IMR-90 (cell line): ENCODE measurements around the gene RGS9BP. TPM values are rescaled to one million over a fixed set of nuclear protein-coding genes. Genes with fewer than 3 reads are reported as not detected.

Experiments used
- ATAC-seq: fragments of 200-7000 bp; cut with Tn5 transposase; 2 replicates; pipeline ENCODE4 v1.9.1; 2020; ENCODE audit warnings: low read depth, mild to moderate bottlenecking, moderate library complexity
- BruUV-seq: library from RNA; stranded (reverse); fragments of 400-500 nt; replicated peaks from 2 replicates; lab custom pipeline; 2021; lab: Mats Ljungman, UMichigan
- CTCF ChIA-PET: fragments of 300-600 bp; formaldehyde crosslinking; extraction: SDS; loops from one replicate; lab custom pipeline; 2021; ENCODE audit warnings: antibody characterized with exemption; lab: Yijun Ruan, JAX
- POLR2A ChIA-PET: fragments of 300-600 bp; sonication (Branson Sonifier 250); formaldehyde crosslinking; loops from one replicate; lab custom pipeline; 2022; ENCODE audit warnings: antibody characterized with exemption; ENCODE audit not compliant: unreplicated experiment; lab: Charles Lee
- DNase-seq: peaks from one replicate; pipeline ENCODE4 v3.0.0; 2013
- H2AFZ ChIP-seq: replicated peaks from 2 replicates; pipeline ENCODE3; 2013; ENCODE audit warnings: low read length, mild to moderate bottlenecking; ENCODE audit not compliant: poor library complexity
- H2AK5ac ChIP-seq: 2 replicates; pipeline ENCODE4 v1.6.1; 2013; ENCODE audit warnings: low read depth, low read length, inconsistent platforms
- H2AK9ac ChIP-seq: replicated peaks from 2 replicates; pipeline ENCODE3; 2013; ENCODE audit warnings: mild to moderate bottlenecking, low read depth, low read length, moderate library complexity; ENCODE audit not compliant: poor library complexity
- H2BK120ac ChIP-seq: 2 replicates; pipeline ENCODE4 v1.6.1; 2013; ENCODE audit warnings: low read depth, low read length, inconsistent platforms
- H2BK15ac ChIP-seq: 3 replicates; pipeline ENCODE4 v1.6.1; 2013; ENCODE audit warnings: low read depth, low read length, inconsistent platforms
- H2BK20ac ChIP-seq: 2 replicates; pipeline ENCODE4 v1.6.1; 2013; ENCODE audit warnings: low read depth, mild to moderate bottlenecking, inconsistent platforms, low read length, moderate library complexity
- H2BK5ac ChIP-seq: 2 replicates; pipeline ENCODE4 v1.6.1; 2013; ENCODE audit warnings: mild to moderate bottlenecking, low read depth, low read length, inconsistent platforms; ENCODE audit not compliant: poor library complexity, severe bottlenecking
- H3K14ac ChIP-seq: replicated peaks from 2 replicates; pipeline ENCODE4 v1.6.1; 2013; ENCODE audit warnings: low read depth, low read length, inconsistent platforms
- H3K18ac ChIP-seq: 2 replicates; pipeline ENCODE4 v1.6.1; 2013; ENCODE audit warnings: low read depth, low read length, control low read depth
- H3K23ac ChIP-seq: 2 replicates; pipeline ENCODE4 v1.6.1; 2013; ENCODE audit warnings: low read depth, low read length, inconsistent platforms
- H3K27ac ChIP-seq: 2 replicates; pipeline ENCODE4 v1.5.1; 2013; ENCODE audit warnings: mild to moderate bottlenecking, control low read depth, low read length; ENCODE audit not compliant: insufficient read depth
- H3K27me3 ChIP-seq: 2 replicates; pipeline ENCODE4 v1.6.1; 2013; ENCODE audit warnings: low read length; ENCODE audit not compliant: control insufficient read depth, insufficient read depth
- H3K36me3 ChIP-seq: 2 replicates; pipeline ENCODE4 v1.6.1; 2013; ENCODE audit warnings: low read length, mixed read lengths; ENCODE audit not compliant: control insufficient read depth, insufficient read depth
- H3K4ac ChIP-seq: 2 replicates; pipeline ENCODE4 v1.6.1; 2013; ENCODE audit warnings: low read depth, low read length, inconsistent platforms
- H3K4me1 ChIP-seq: 2 replicates; pipeline ENCODE4 v1.6.1; 2013; ENCODE audit warnings: low read length, mixed read lengths; ENCODE audit not compliant: control insufficient read depth, insufficient read depth
- H3K4me2 ChIP-seq: 2 replicates; pipeline ENCODE4 v1.6.1; 2013; ENCODE audit warnings: low read depth, mild to moderate bottlenecking, control low read depth, low read length, moderate library complexity
- H3K4me3 ChIP-seq: 2 replicates; pipeline ENCODE4 v1.5.1; 2013; ENCODE audit warnings: low read depth, mild to moderate bottlenecking, control low read depth, low read length, moderate library complexity; ENCODE audit not compliant: insufficient read depth
- H3K56ac ChIP-seq: 2 replicates; pipeline ENCODE4 v1.6.1; 2013; ENCODE audit warnings: low read length, inconsistent platforms; ENCODE audit not compliant: insufficient read depth; ENCODE audit errors: extremely low read depth
- H3K79me1 ChIP-seq, 2 experiments: 2 replicates each; pipeline ENCODE4 v1.6.1; 2013; ENCODE audit warnings: low read length in 2 of 2, inconsistent platforms in 1 of 2, low read depth in 1 of 2
- H3K9ac ChIP-seq: 2 replicates; pipeline ENCODE4 v1.6.1; 2013; ENCODE audit warnings: low read depth, low read length, control low read depth
- H3K9me1 ChIP-seq: 2 replicates; pipeline ENCODE4 v1.6.1; 2013; ENCODE audit warnings: low read length, inconsistent platforms; ENCODE audit not compliant: insufficient read depth
- H3K9me3 ChIP-seq: 2 replicates; pipeline ENCODE4 v1.6.1; 2013; ENCODE audit warnings: low read length; ENCODE audit not compliant: control insufficient read depth, insufficient read depth
- H4K20me1 ChIP-seq: 2 replicates; pipeline ENCODE4 v1.6.1; 2013; ENCODE audit warnings: low read length, inconsistent platforms; ENCODE audit not compliant: insufficient read depth
- H4K5ac ChIP-seq: 2 replicates; pipeline ENCODE4 v1.6.1; 2013; ENCODE audit warnings: mild to moderate bottlenecking, low read depth, low read length, control low read depth
- H4K8ac ChIP-seq, 2 experiments: 2 replicates each; pipeline ENCODE4 v1.6.1; 2013; ENCODE audit warnings: low read depth in 2 of 2, low read length in 2 of 2, control low read depth in 1 of 2, inconsistent platforms in 1 of 2
- H4K91ac ChIP-seq: 2 replicates; pipeline ENCODE4 v1.6.1; 2013; ENCODE audit warnings: low read depth, low read length, inconsistent platforms; ENCODE audit not compliant: insufficient read depth
- CEBPB ChIP-seq: IDR thresholded peaks from 2 replicates; pipeline ENCODE4 v1.6.1; 2012; ENCODE audit warnings: low read depth, low read length, improper control_type of control experiment
- CHD1 ChIP-seq: IDR thresholded peaks from 2 replicates; pipeline ENCODE4 v1.6.1; 2012; ENCODE audit warnings: low read depth, low read length, improper control_type of control experiment
- FOS ChIP-seq: fragments of 150-350 bp; IDR thresholded peaks from 2 replicates; pipeline ENCODE4 v1.6.1; 2016; ENCODE audit warnings: low read depth, low read length
- MAFK ChIP-seq: IDR thresholded peaks from 2 replicates; pipeline ENCODE4 v1.6.1; 2012; ENCODE audit warnings: low read depth, low read length, improper control_type of control experiment
- NFE2L2 ChIP-seq: fragments of 150-350 bp; IDR thresholded peaks from 2 replicates; pipeline ENCODE4 v1.6.1; 2016; ENCODE audit warnings: low read depth, mild to moderate bottlenecking, low read length
- WGBS, 2 experiments: methylation state at CpG; one replicate each; pipeline versions ENCODE4 v1.1.5 to v1.1.7; 2013; ENCODE audit warnings: missing lambda C conversion rate in 2 of 2; ENCODE audit not compliant: insufficient read length in 1 of 2; ENCODE audit errors: extremely low coverage in 2 of 2; 5-methylcytosine and 5-hydroxymethylcytosine counted together
- dilution Hi-C: fragments of 300-500 bp; cut with HindIII; formaldehyde crosslinking; loops from one replicate; pipeline ENCODE4 v1.14.3; 2018; ENCODE audit warnings: low sequenced_read_pairs; ENCODE audit not compliant: unreplicated experiment
- in situ Hi-C: fragments of 300-500 bp; cut with MboI; formaldehyde crosslinking; loops from 3 replicates; pipeline ENCODE4 v1.14.3; 2019; ENCODE audit warnings: low sequenced_read_pairs, inconsistent platforms, mixed read lengths
- intact Hi-C: fragments of 100-400 bp; cut with micrococcal nuclease; formaldehyde crosslinking; loops from 2 replicates; pipeline ENCODE4 v1.10.0; 2022
- polyA plus RNA-seq, 3 experiments: library from polyadenylated mRNA; depleted of rRNA; stranded (reverse); fragments of >200 nt; gene quantifications; 2 replicates each; pipeline ENCODE4 v1.2.3, GENCODE V29; 2012; ENCODE audit warnings: low replicate concordance in 1 of 3
- total RNA-seq: library from RNA; depleted of rRNA; stranded (reverse); fragments of >200 nt; gene quantifications from 2 replicates; pipeline ENCODE4 v1.2.3, GENCODE V29; 2012
- TF ChIP-seq, protein P1 (sequence below): fragments of 150-350 bp; IDR thresholded peaks from 2 replicates; pipeline ENCODE4 v1.6.1; 2016; ENCODE audit warnings: low read depth, mild to moderate bottlenecking, low read length, moderate library complexity, borderline replicate concordance

Gene RGS9BP
- total and polyA plus RNA-seq, 2 of the 4 experiments (the other 2 are of a cell fraction): 0.03 to 0.18 TPM

DNA sequence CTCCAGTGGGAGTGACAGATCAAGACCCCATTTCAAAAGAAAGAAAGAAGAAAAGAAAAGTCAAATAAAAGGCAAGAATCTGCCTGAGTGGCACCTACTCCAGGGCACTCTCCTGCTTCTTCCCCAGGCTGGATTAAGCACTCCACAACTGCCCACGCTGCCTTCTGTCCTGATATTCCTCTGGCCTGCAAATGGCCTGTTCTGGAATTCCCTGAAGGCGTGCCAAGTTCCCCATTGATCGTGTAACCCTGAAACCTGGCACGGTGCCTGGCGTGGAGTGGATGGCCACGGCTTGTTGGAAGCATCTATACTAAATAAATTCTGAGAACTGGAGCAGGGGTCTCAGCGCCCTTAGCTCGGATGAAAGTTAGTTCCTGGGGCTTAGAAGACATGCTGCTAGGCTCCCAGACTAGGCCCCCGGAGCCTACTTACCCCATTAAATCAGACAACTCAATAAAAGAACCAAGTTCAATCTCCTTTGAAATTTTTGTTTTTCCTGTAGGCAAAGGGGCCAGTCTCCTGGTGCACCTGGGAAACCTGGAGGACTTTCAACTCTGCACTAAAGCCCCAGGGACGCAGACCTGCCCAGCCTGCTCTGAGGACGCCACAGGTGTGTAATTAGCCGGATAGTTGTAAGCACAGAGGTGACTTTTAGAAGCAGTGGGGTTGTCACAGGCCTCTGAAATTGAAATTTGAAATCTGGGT is 22.6 kb upstream of the RGS9BP start:
- H2AFZ ChIP-seq: no peak overlapping the region
- H3K36me3 ChIP-seq: peaks cover 16% of the 10 kb centered on the region; the same call in 1 of the 2 replicates
- H4K91ac ChIP-seq: no peak overlapping the region
- no CpG with 5 or more reads among the region's 12 CpGs for WGBS, 2 experiments
- no peak overlapping the region for H3K4me3 ChIP-seq
- H3K4me2 ChIP-seq: no peak overlapping the region
- H3K4me1 ChIP-seq: peaks cover 2% of the 10 kb centered on the region; the same call in 1 of the 2 replicates
- H4K20me1 ChIP-seq: no peaks in the 10 kb centered on the region; the same call in 1 of the 2 replicates
- H4K5ac ChIP-seq: no peak overlapping the region
- no peak overlapping the region for H2AK9ac ChIP-seq
- H2BK120ac ChIP-seq: no peak overlapping the region
- no peak overlapping the region for H2BK15ac ChIP-seq
- dilution Hi-C loops (no loop called here), intact Hi-C loops (no loop called here), in situ Hi-C loops (no loop called here)
- TF ChIP-seq CHD1: no peak
- no peak for TF ChIP-seq MAFK
- no peak for TF ChIP-seq FOS
- no peak for TF ChIP-seq NFE2L2
- TF ChIP-seq CEBPB: no peak
- TF ChIP-seq, protein P1, sequence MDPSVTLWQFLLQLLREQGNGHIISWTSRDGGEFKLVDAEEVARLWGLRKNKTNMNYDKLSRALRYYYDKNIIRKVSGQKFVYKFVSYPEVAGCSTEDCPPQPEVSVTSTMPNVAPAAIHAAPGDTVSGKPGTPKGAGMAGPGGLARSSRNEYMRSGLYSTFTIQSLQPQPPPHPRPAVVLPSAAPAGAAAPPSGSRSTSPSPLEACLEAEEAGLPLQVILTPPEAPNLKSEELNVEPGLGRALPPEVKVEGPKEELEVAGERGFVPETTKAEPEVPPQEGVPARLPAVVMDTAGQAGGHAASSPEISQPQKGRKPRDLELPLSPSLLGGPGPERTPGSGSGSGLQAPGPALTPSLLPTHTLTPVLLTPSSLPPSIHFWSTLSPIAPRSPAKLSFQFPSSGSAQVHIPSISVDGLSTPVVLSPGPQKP: no peak
- no peak overlapping the region for H3K14ac ChIP-seq
- no TSS peak for BruUV-seq
- DNase-seq: peak; percentile 81
- no peak overlapping the region for H2AK5ac ChIP-seq
- ChIA-PET POLR2A (no interaction called here), CTCF (no interaction called here)
- H3K79me1 ChIP-seq: peaks cover 6 to 41% of the 10 kb centered on the region in 2 experiments; a peak in 3 of 4 replicates
- no peak overlapping the region for H3K18ac ChIP-seq
- H4K8ac ChIP-seq: no peak overlapping the region; a peak in 1 of 4 replicates
- 0 out of 2 replicates have a peak, but pooled peaks cover 5% of the 10 kb centered on the region for H3K9me1 ChIP-seq
- H3K9ac ChIP-seq: no peak overlapping the region
- no peak overlapping the region for H3K4ac ChIP-seq
- H3K23ac ChIP-seq: no peak overlapping the region
- no peak overlapping the region for H2BK20ac ChIP-seq
- H3K27me3 ChIP-seq: no peaks in the 10 kb centered on the region
- no peak overlapping the region for H3K27ac ChIP-seq
- peak; percentile 89 for ATAC-seq
- H2BK5ac ChIP-seq: no peak overlapping the region
- no peak overlapping the region for H3K56ac ChIP-seq
- no peaks in the 10 kb centered on the region for H3K9me3 ChIP-seq
